ENCODE results near the gene PFKL.

The PFKL gene

DNA sequence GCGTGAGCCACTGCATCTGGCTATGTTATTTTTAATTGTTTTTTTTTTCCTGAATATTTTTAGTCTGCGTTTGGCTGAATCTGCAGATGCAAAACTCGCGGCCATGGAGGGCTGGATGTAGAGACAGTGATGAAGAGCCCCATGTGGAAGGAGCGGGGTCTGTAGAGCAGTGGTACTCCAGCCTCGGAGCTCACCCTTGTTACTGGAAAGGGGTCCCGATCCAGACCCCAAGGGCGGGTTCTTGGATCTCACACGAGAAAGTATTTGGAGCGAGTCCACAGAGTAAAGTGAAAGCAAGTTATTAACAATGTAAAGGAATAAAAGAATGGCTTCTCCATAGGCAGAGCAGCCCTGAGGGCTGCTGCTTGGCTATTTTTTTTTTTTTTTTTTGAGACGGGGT is 56.3 kb downstream of the PFKL start:
- Histone ChIP-seq H3K9me3 (ENCODE audit: insufficient read depth, low read length, severe bottlenecking) (no peaks in the 10 kb centered on the region), H3K79me2 (ENCODE audit: insufficient read depth, low read length) (no peaks in the 10 kb centered on the region), H3K4me3 (ENCODE audit: low read depth in 1 of 2, low read length in 2 of 2) (no peak overlapping the region), H3K36me3 (ENCODE audit: insufficient read depth, low read length) (no peaks in the 10 kb centered on the region), H3K27ac (ENCODE audit: low read length) (no peak overlapping the region), H2AFZ (ENCODE audit: low read depth, low read length) (no peak overlapping the region), H4K20me1 (ENCODE audit: insufficient read depth, low read length) (no peaks in the 10 kb centered on the region), H3K27me3 (ENCODE audit: insufficient read depth, low read length, poor library complexity) (no peaks in the 10 kb centered on the region), H3K4me1 (ENCODE audit: insufficient read depth, low read length) (peaks cover 45% of the 10 kb centered on the region), H3K4me2 (ENCODE audit: insufficient read depth, low read length) (no peak overlapping the region), H3K9ac (ENCODE audit: low read depth, low read length) (no peak overlapping the region)
- ATAC-seq (ENCODE audit: insufficient read depth, low read depth) (no peak), DNase-seq (no peak)
- TF ChIP-seq, protein P1, sequence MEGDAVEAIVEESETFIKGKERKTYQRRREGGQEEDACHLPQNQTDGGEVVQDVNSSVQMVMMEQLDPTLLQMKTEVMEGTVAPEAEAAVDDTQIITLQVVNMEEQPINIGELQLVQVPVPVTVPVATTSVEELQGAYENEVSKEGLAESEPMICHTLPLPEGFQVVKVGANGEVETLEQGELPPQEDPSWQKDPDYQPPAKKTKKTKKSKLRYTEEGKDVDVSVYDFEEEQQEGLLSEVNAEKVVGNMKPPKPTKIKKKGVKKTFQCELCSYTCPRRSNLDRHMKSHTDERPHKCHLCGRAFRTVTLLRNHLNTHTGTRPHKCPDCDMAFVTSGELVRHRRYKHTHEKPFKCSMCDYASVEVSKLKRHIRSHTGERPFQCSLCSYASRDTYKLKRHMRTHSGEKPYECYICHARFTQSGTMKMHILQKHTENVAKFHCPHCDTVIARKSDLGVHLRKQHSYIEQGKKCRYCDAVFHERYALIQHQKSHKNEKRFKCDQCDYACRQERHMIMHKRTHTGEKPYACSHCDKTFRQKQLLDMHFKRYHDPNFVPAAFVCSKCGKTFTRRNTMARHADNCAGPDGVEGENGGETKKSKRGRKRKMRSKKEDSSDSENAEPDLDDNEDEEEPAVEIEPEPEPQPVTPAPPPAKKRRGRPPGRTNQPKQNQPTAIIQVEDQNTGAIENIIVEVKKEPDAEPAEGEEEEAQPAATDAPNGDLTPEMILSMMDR (IDR thresholded peaks at IDR 0.05; ENCODE audit: borderline replicate concordance, extremely low read depth, low read length, poor library complexity, severe bottlenecking) = no peak
- TF ChIP-seq EZH2 (IDR thresholded peaks at IDR 0.05; ENCODE audit: borderline replicate concordance, low read depth, low read length, severe bottlenecking) = no peak

DNA sequence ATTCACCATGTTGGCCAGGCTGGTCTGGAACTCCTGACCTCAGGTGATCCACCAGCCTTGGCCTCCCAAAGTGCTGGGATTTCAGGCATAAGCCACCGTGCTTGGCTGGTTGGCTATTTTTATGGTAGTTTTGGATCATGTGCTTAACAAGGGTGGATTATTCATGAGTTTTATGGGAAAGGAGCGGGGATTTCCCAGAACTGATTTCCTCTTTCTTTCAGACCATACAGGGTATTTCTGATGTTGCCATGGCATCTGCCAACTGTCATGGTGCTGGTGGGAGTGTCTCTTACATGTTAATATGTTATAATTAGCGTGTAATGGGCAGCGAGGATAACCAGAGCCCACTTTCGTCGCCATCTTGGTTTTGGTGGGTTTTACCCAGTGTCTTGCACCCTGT is 56.8 kb downstream of the PFKL start:
- Histone ChIP-seq H4K20me1 (ENCODE audit: insufficient read depth, low read length) (no peaks in the 10 kb centered on the region), H3K9me3 (ENCODE audit: insufficient read depth, low read length, severe bottlenecking) (no peaks in the 10 kb centered on the region), H3K27ac (ENCODE audit: low read length) (no peak overlapping the region), H3K27me3 (ENCODE audit: insufficient read depth, low read length, poor library complexity) (no peaks in the 10 kb centered on the region), H3K4me2 (ENCODE audit: insufficient read depth, low read length) (no peak overlapping the region), H2AFZ (ENCODE audit: low read depth, low read length) (no peak overlapping the region), H3K4me1 (ENCODE audit: insufficient read depth, low read length) (peaks cover 41% of the 10 kb centered on the region), H3K79me2 (ENCODE audit: insufficient read depth, low read length) (no peaks in the 10 kb centered on the region), H3K36me3 (ENCODE audit: insufficient read depth, low read length) (no peaks in the 10 kb centered on the region), H3K9ac (ENCODE audit: low read depth, low read length) (no peak overlapping the region), H3K4me3 (ENCODE audit: low read depth in 1 of 2, low read length in 2 of 2) (no peak overlapping the region)
- ATAC-seq (ENCODE audit: insufficient read depth, low read depth) (no peak), DNase-seq (no peak)
- TF ChIP-seq EZH2 (IDR thresholded peaks at IDR 0.05; ENCODE audit: borderline replicate concordance, low read depth, low read length, severe bottlenecking) = no peak
- TF ChIP-seq, protein P1 (IDR thresholded peaks at IDR 0.05; ENCODE audit: borderline replicate concordance, extremely low read depth, low read length, poor library complexity, severe bottlenecking) = no peak

DNA sequence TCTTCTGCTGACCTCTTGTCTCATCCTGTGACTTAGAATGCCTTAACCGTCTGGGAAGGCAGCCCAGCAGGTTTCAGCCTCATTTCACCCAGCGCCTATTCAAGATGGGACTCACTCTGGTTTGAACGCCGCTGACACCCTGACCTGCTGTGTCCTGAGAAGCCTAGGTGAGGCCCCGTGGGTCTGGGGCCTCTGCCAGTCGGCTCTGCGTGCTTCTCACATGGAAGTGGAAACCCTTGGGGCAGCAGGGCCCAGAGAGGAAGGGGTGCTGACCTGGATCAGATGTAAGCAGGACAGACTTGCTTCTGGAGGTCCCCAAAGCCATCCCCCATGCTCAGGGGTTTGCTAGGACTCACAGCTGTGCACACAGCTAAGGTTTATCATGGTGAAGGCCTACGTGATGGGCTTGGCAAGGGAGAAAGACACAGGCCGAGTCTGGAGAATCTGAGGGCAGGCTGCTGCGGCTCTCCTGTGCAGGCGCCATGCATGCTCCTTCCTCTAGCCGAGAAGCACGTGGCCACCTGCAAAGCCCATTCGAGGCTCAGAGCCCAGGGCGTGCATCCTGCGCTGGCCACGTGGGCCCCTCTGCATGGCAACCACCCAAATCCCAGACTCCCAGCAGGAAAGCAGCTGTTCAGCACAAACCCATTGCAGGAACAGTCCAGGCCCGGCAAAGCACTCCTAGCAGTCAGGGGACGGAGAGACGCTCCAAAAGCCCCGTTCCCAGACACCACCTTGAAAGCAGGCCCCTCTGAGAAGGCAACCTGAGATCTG is 57.4 kb downstream of the PFKL start:
- DNase-seq = no peak
- no peaks in the 10 kb centered on the region for H3K36me3 ChIP-seq (ENCODE audit: insufficient read depth, low read length)
- H3K4me2 ChIP-seq (ENCODE audit: insufficient read depth, low read length) = no peak overlapping the region
- H3K9me3 ChIP-seq (ENCODE audit: insufficient read depth, low read length, severe bottlenecking) = no peaks in the 10 kb centered on the region
- no peaks in the 10 kb centered on the region for H4K20me1 ChIP-seq (ENCODE audit: insufficient read depth, low read length)
- no peaks in the 10 kb centered on the region for H3K27me3 ChIP-seq (ENCODE audit: insufficient read depth, low read length, poor library complexity)
- no peak overlapping the region for H2AFZ ChIP-seq (ENCODE audit: low read depth, low read length)
- TF ChIP-seq, protein P1 (IDR thresholded peaks at IDR 0.05; ENCODE audit: borderline replicate concordance, extremely low read depth, low read length, poor library complexity, severe bottlenecking) = no peak
- no peak for TF ChIP-seq EZH2 (IDR thresholded peaks at IDR 0.05; ENCODE audit: borderline replicate concordance, low read depth, low read length, severe bottlenecking)
- H3K27ac ChIP-seq (ENCODE audit: low read length) = no peak overlapping the region
- H3K9ac ChIP-seq (ENCODE audit: low read depth, low read length) = no peak overlapping the region
- peaks cover 35% of the 10 kb centered on the region for H3K4me1 ChIP-seq (ENCODE audit: insufficient read depth, low read length)
- no peak for ATAC-seq (ENCODE audit: insufficient read depth, low read depth)
- H3K79me2 ChIP-seq (ENCODE audit: insufficient read depth, low read length) = no peaks in the 10 kb centered on the region
- no peak overlapping the region for H3K4me3 ChIP-seq (ENCODE audit: low read depth in 1 of 2, low read length in 2 of 2)
